ENCODE results near the gene ARID3B.
"Not testable (repeated sequence)": the region's sequence is repeated elsewhere in the genome, so short reads cannot be mapped to it uniquely, and the experiment has no call there.

DNA sequence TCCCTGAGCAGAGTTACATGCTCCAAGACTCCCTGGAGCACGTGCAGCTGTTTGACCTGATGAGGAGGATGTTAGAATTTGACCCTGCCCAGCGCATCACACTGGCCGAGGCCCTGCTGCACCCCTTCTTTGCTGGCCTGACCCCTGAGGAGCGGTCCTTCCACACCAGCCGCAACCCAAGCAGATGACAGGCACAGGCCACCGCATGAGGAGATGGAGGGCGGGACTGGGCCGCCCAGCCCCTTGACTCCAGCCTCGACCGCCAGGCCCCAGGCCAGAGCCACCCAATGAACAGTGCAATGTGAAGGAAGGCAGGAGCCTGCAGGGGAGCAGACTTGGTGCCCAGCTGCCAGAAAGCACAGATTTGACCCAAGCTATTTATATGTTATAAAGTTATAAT, 88.7 kb downstream of the ARID3B start:
- TF ChIP-seq, protein P1, sequence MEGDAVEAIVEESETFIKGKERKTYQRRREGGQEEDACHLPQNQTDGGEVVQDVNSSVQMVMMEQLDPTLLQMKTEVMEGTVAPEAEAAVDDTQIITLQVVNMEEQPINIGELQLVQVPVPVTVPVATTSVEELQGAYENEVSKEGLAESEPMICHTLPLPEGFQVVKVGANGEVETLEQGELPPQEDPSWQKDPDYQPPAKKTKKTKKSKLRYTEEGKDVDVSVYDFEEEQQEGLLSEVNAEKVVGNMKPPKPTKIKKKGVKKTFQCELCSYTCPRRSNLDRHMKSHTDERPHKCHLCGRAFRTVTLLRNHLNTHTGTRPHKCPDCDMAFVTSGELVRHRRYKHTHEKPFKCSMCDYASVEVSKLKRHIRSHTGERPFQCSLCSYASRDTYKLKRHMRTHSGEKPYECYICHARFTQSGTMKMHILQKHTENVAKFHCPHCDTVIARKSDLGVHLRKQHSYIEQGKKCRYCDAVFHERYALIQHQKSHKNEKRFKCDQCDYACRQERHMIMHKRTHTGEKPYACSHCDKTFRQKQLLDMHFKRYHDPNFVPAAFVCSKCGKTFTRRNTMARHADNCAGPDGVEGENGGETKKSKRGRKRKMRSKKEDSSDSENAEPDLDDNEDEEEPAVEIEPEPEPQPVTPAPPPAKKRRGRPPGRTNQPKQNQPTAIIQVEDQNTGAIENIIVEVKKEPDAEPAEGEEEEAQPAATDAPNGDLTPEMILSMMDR (IDR thresholded peaks at IDR 0.05), result not testable (repeated sequence)
- TF ChIP-seq, protein P2, sequence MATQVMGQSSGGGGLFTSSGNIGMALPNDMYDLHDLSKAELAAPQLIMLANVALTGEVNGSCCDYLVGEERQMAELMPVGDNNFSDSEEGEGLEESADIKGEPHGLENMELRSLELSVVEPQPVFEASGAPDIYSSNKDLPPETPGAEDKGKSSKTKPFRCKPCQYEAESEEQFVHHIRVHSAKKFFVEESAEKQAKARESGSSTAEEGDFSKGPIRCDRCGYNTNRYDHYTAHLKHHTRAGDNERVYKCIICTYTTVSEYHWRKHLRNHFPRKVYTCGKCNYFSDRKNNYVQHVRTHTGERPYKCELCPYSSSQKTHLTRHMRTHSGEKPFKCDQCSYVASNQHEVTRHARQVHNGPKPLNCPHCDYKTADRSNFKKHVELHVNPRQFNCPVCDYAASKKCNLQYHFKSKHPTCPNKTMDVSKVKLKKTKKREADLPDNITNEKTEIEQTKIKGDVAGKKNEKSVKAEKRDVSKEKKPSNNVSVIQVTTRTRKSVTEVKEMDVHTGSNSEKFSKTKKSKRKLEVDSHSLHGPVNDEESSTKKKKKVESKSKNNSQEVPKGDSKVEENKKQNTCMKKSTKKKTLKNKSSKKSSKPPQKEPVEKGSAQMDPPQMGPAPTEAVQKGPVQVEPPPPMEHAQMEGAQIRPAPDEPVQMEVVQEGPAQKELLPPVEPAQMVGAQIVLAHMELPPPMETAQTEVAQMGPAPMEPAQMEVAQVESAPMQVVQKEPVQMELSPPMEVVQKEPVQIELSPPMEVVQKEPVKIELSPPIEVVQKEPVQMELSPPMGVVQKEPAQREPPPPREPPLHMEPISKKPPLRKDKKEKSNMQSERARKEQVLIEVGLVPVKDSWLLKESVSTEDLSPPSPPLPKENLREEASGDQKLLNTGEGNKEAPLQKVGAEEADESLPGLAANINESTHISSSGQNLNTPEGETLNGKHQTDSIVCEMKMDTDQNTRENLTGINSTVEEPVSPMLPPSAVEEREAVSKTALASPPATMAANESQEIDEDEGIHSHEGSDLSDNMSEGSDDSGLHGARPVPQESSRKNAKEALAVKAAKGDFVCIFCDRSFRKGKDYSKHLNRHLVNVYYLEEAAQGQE (IDR thresholded peaks at IDR 0.05; ENCODE audit: insufficient read depth in 1 of 2, low read depth in 2 of 2, low read length in 1 of 2), result not testable (repeated sequence)
- not testable (repeated sequence) for TF ChIP-seq TCF7L2 (IDR thresholded peaks at IDR 0.05; ENCODE audit: low read depth, low read length)

All from Panc1 (cell line).